GM12892 (cell line): ENCODE results near the gene MRPS18A.

Experiments
- POLR2A ChIP-seq: IDR thresholded peaks from 2 replicates; pipeline ENCODE4 v1.6.1; 2011; ENCODE audit warnings: low read depth, low read length, control low read depth
- POLR2AphosphoS5 ChIP-seq: IDR thresholded peaks from 2 replicates; pipeline ENCODE4 v1.6.1; 2011; ENCODE audit warnings: low read depth, low read length, control low read depth
- TAF1 ChIP-seq: IDR thresholded peaks from 2 replicates; pipeline ENCODE4 v1.6.1; 2011; ENCODE audit warnings: low read depth, mild to moderate bottlenecking, control low read depth, low read length, borderline replicate concordance

GRCh38 chr6:43658161-43658560 lies 29.4 kb downstream of the MRPS18A start:
- TF ChIP-seq POLR2A (no peak), TAF1 (no peak), POLR2AphosphoS5 (no peak)
